ENCODE results near the gene CLSTN2.

- TF ChIP-seq CTCF (IDR thresholded peaks at IDR 0.05; ENCODE audit: poor library complexity) (no peak), EZH2 (IDR thresholded peaks at IDR 0.05; ENCODE audit: borderline replicate concordance) (no peak)
Measured at GRCh38 chr3:139917226-139917785, 17.7 kb upstream of the CLSTN2 start.

Measured in hepatocyte (in vitro differentiated cells).